Esophagus muscularis mucosa (tissue), 4 donors: ENCODE data around the gene TMPRSS11D. TPM values are rescaled to one million over a fixed set of nuclear protein-coding genes. Genes with fewer than 3 reads are reported as not detected.

Experiments used
- DNase-seq: peaks from one replicate; pipeline ENCODE4 v3.0.0-alpha.2; 2017; ENCODE audit errors: extremely low spot score
- H3K27ac ChIP-seq, 4 donors: fragments of 200-600 bp; sonication (generic); replicated peaks in 1 of 4; 1 replicate in 3 of 4; 2 replicates in 1 of 4; pipeline ENCODE4 v1.5.1; 2016 to 2019; ENCODE audit warnings: mild to moderate bottlenecking in 1 of 4
- H3K27me3 ChIP-seq, 4 donors: fragments of 200-600 bp; sonication (generic); one replicate each; pipeline versions ENCODE4 v1.5.1 to v1.6.0; 2016 to 2019
- H3K36me3 ChIP-seq, 4 donors: fragments of 200-600 bp; sonication (generic); one replicate each; pipeline ENCODE4 v1.5.1; 2016 to 2019
- H3K4me1 ChIP-seq, 4 donors: fragments of 200-600 bp; sonication (generic); one replicate each; pipeline ENCODE4 v1.5.1; 2016 to 2019
- H3K4me3 ChIP-seq, 4 donors: fragments of 200-600 bp; sonication (generic); 1 replicate in 2 of 4; 2 replicates in 2 of 4; pipeline ENCODE4 v1.5.1; 2016 to 2019; ENCODE audit warnings: mild to moderate bottlenecking in 4 of 4, moderate library complexity in 1 of 4
- H3K9me3 ChIP-seq, 4 donors: fragments of 200-600 bp; sonication (generic); 1 replicate in 3 of 4; 2 replicates in 1 of 4; pipeline ENCODE4 v1.5.1; 2016 to 2019
- CTCF ChIP-seq, 3 experiments: fragments of 200-600 bp in 2 of 3; fragments of 450-650 bp in 1 of 3; sonication (generic) in 2 of 3; IDR thresholded peaks; one replicate each; pipeline ENCODE4 v1.5.1; 2017 to 2019; ENCODE audit warnings: antibody characterized with exemption in 3 of 3, mild to moderate bottlenecking in 2 of 3, moderate library complexity in 1 of 3
- EP300 ChIP-seq: sonication (generic); formaldehyde crosslinking; IDR thresholded peaks from one replicate; pipeline ENCODE4 v1.6.1; 2017; ENCODE audit warnings: antibody characterized with exemption
- POLR2A ChIP-seq: fragments of 450-650 bp; IDR thresholded peaks from one replicate; pipeline ENCODE4 v1.6.1; 2017; ENCODE audit warnings: antibody characterized with exemption, moderate library complexity, mild to moderate bottlenecking, low read depth
- POLR2AphosphoS5 ChIP-seq, 2 donors: sonication (generic); formaldehyde crosslinking; IDR thresholded peaks; one replicate each; pipeline ENCODE4 v1.6.1; 2017; ENCODE audit warnings: antibody characterized with exemption in 2 of 2
- WGBS: methylation state at CpG from one replicate; pipeline ENCODE4 v1.1.5; 2018; 5-methylcytosine and 5-hydroxymethylcytosine counted together
- intact Hi-C: fragments of 100-400 bp; cut with DNase I; formaldehyde crosslinking; loops from one replicate; pipeline ENCODE4 v1.15.1; 2023
- total RNA-seq, 4 donors: library from RNA; depleted of rRNA; stranded (reverse); fragments of >200 nt; gene quantifications; one replicate each; pipeline versions ENCODE4 v1.1.0 to v1.2.1, GENCODE V29; 2016

Gene TMPRSS11D
- total RNA-seq, 4 donors from 2014 or later = not detected

DNA sequence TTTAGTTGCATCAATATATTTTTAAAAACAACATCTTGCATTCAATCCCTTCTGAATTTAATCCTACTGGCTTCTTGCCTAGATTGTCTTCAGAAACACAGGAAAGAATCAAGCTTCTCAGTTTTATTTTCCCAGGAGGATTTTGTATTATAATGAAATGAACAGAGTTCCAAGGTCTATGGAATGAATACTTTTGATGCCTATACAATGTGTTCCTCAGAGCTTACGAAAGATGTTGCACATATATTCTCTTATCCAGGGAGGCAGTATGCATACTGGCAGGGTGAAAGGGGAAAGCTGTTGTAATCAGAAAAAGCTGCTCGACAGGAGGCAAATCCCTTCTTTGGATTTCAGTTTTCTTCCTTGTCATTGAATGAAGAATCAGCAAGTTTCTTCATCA lies 8.8 kb downstream of the TMPRSS11D start:
- Histone ChIP-seq H3K36me3 (no peaks in the 10 kb centered on the region), H3K4me3 (no peak overlapping the region), H3K27ac (no peak overlapping the region), H3K9me3 (no peaks in the 10 kb centered on the region), H3K27me3 (no peaks in the 10 kb centered on the region), H3K4me1 (no peaks in the 10 kb centered on the region)
- intact Hi-C loops = no loop called here
- no peak for DNase-seq
- whole genome bisulfite sequencing = 55% methylated on average over 2 of the region's 2 CpGs
- TF ChIP-seq POLR2A = no peak
- TF ChIP-seq CTCF (IDR thresholded peaks at IDR 0.05) = no peak
- no peak for TF ChIP-seq POLR2AphosphoS5 (IDR thresholded peaks at IDR 0.05)
- TF ChIP-seq EP300 = no peak

DNA sequence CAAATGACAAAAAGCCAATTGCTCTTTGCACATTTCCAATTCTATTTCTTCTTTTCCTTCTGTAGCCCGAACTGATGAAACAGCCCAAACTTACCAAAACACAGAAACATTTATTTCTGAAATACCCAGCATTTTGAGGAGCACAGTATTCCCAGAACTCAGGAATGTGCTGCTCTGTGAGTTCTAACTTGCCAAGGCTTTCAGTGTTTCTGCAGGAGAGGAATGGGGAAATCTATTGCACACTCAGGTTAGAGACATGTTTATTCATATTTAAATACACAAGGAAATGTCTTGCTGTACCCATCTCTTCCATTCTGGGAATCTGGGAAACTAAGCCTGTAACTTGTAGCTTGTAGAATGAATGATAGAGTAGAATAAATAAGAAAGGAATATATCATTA lies 10.7 kb downstream of the TMPRSS11D start:
- Histone ChIP-seq H3K27me3 (no peaks in the 10 kb centered on the region), H3K4me1 (no peaks in the 10 kb centered on the region), H3K9me3 (no peaks in the 10 kb centered on the region), H3K36me3 (no peaks in the 10 kb centered on the region), H3K4me3 (no peak overlapping the region), H3K27ac (no peak overlapping the region)
- TF ChIP-seq EP300 = no peak
- TF ChIP-seq POLR2AphosphoS5 (IDR thresholded peaks at IDR 0.05) = no peak
- no peak for TF ChIP-seq POLR2A
- TF ChIP-seq CTCF (IDR thresholded peaks at IDR 0.05) = no peak
- no peak for DNase-seq
- intact Hi-C loops = no loop called here
- 73% methylated on average over 1 of the region's 1 CpG for WGBS

DNA sequence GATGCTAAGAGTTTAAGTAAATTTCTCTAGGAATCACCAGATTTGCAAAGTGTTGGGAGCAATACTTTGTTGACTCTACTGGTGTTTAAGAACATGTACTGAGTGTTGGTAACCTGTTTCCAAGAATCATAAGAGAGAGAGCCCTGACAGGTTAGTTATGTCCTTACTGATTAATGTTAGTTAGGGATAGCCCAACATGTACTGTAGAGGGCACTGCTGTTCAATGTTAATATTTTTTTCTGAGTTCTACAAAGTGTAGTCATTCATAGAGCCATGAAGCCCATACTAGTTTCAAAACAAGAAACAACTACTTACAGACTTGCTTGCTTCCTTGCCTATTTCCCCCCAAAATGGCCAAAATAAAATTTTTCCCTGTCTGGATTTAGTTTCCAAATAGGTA lies 11.9 kb downstream of the TMPRSS11D start:
- H3K27ac ChIP-seq = no peak overlapping the region
- intact Hi-C loops = no loop called here
- no peaks in the 10 kb centered on the region for H3K36me3 ChIP-seq
- TF ChIP-seq CTCF (IDR thresholded peaks at IDR 0.05) (no peak), POLR2A (no peak), POLR2AphosphoS5 (IDR thresholded peaks at IDR 0.05) (no peak), EP300 (no peak)
- no peaks in the 10 kb centered on the region for H3K27me3 ChIP-seq
- H3K9me3 ChIP-seq = peaks cover 0 to 7% (median 2%) of the 10 kb centered on the region in 4 donors
- no peak for DNase-seq
- H3K4me1 ChIP-seq = no peaks in the 10 kb centered on the region
- no peak overlapping the region for H3K4me3 ChIP-seq

DNA sequence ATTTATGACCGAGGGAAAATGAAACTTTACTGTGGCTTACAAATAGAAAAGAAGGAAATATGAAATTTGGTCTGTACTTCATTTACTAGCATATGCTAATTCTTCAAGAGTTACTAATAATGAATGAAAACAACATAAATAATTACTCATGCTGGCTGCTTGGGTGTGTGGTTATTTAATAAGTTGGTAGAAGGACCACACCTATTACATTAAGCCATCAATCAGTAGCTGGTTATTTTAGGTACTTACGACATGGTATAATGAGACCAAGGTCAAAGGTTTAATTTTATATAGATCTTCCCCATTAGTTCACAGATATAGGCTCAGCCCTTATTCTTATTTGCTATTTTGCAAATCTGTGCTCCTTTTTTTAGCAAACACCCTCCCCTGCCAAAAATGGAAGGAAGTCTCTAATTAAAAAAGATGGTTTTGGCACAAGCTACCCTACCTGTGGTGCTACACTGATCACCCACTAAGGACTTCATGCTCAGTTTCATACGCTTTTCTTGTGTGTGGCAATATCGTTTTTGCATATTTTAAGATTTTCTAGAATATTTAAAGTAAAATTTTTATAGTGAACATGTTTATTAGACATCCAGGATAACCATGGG lies 14.1 kb downstream of the TMPRSS11D start:
- WGBS = 83% methylated on average over 4 of the region's 4 CpGs
- H3K4me1 ChIP-seq = no peaks in the 10 kb centered on the region
- H3K27me3 ChIP-seq = no peaks in the 10 kb centered on the region
- H3K9me3 ChIP-seq = peaks cover 0 to 9% (median 2%) of the 10 kb centered on the region in 4 donors
- DNase-seq = no peak
- no peaks in the 10 kb centered on the region for H3K36me3 ChIP-seq
- TF ChIP-seq EP300 (no peak), POLR2A (no peak), CTCF (IDR thresholded peaks at IDR 0.05) (no peak), POLR2AphosphoS5 (IDR thresholded peaks at IDR 0.05) (no peak)
- intact Hi-C loops = no loop called here
- H3K4me3 ChIP-seq = no peak overlapping the region
- H3K27ac ChIP-seq = no peak overlapping the region

GRCh38 chr4:67861513-67861912 lies 22.3 kb downstream of the TMPRSS11D start:
- Histone ChIP-seq H3K4me1 (no peaks in the 10 kb centered on the region), H3K9me3 (no peaks in the 10 kb centered on the region), H3K27me3 (no peaks in the 10 kb centered on the region), H3K27ac (no peak overlapping the region), H3K36me3 (no peaks in the 10 kb centered on the region), H3K4me3 (no peak overlapping the region)
- WGBS = 70% methylated on average over 6 of the region's 6 CpGs
- DNase-seq = no peak
- no peak for TF ChIP-seq CTCF (IDR thresholded peaks at IDR 0.05)
- no peak for TF ChIP-seq POLR2AphosphoS5 (IDR thresholded peaks at IDR 0.05)
- TF ChIP-seq POLR2A = no peak
- no peak for TF ChIP-seq EP300
- intact Hi-C loops = no loop called here
